Memory B cell (primary cell): Measurements from ENCODE around the gene GIMAP5.
"Not testable (repeated sequence)": the region's sequence is repeated elsewhere in the genome, so short reads cannot be mapped to it uniquely, and the experiment has no call there.

Experiments used
- ATAC-seq: fragments of 150-1000 bp; cut with Tn5 transposase; 2 replicates; pipeline ENCODE4 v1.10.0; 2021; ENCODE audit warnings: low read depth, mild to moderate bottlenecking, moderate library complexity
- DNase-seq, 2 donors: peaks; one replicate each; pipeline ENCODE4 v3.0.0; 2022; ENCODE audit warnings: low spot score in 2 of 2
- H3K27ac Mint-ChIP-seq: one replicate; pipeline ENCODE4 v1.8.0; 2022; ENCODE audit warnings: mild to moderate bottlenecking, moderate library complexity, mixed read lengths
- H3K27me3 Mint-ChIP-seq: one replicate; pipeline ENCODE4 v1.8.0; 2022; ENCODE audit warnings: mixed read lengths
- H3K36me3 Mint-ChIP-seq: one replicate; pipeline ENCODE4 v1.8.0; 2022; ENCODE audit warnings: mild to moderate bottlenecking, mixed read lengths
- H3K4me1 Mint-ChIP-seq: one replicate; pipeline ENCODE4 v1.8.0; 2022; ENCODE audit warnings: mixed read lengths
- H3K4me3 Mint-ChIP-seq: one replicate; pipeline ENCODE4 v1.8.0; 2022; ENCODE audit warnings: mild to moderate bottlenecking, moderate library complexity, mixed read lengths
- H3K9me3 Mint-ChIP-seq: one replicate; pipeline ENCODE4 v1.8.0; 2022; ENCODE audit warnings: mixed read lengths

Gene GIMAP5

GRCh38 chr7:150766334-150766709 lies 29.1 kb downstream of the GIMAP5 start:
- ATAC-seq (no peak), DNase-seq (no peak)
- Mint-ChIP-seq H3K4me3 (no peak overlapping the region), H3K27me3 (peaks cover 2% of the 10 kb centered on the region), H3K4me1 (no peaks in the 10 kb centered on the region), H3K9me3 (peaks cover 1% of the 10 kb centered on the region), H3K27ac (no peak overlapping the region), H3K36me3 (no peaks in the 10 kb centered on the region)

- Mint-ChIP-seq H3K9me3 (peaks cover 5% of the 10 kb centered on the region), H3K4me1 (no peaks in the 10 kb centered on the region), H3K27ac (no peak overlapping the region), H3K27me3 (peaks cover 2% of the 10 kb centered on the region), H3K4me3 (no peak overlapping the region), H3K36me3 (no peaks in the 10 kb centered on the region)
- DNase-seq: no peak
- ATAC-seq: no peak
Observed at GRCh38 chr7:150769768-150770167, 32.5 kb downstream of the GIMAP5 start.

- H3K36me3 Mint-ChIP-seq, H3K4me1 Mint-ChIP-seq, H3K27me3 Mint-ChIP-seq, H3K9me3 Mint-ChIP-seq, H3K4me3 Mint-ChIP-seq, ATAC-seq, H3K27ac Mint-ChIP-seq, DNase-seq: not testable (repeated sequence)
Observed at GRCh38 chr7:150774131-150774530, 36.9 kb downstream of the GIMAP5 start.

- Mint-ChIP-seq H3K36me3 (no peaks in the 10 kb centered on the region), H3K4me1 (peaks cover 4% of the 10 kb centered on the region)
Observed at GRCh38 chr7:150778014-150778737, 41.0 kb downstream of the GIMAP5 start.

GRCh38 chr7:150778738-150779301 lies 41.6 kb downstream of the GIMAP5 start:
- peak; percentile 59 to 73 for DNase-seq
- Mint-ChIP-seq H3K27me3 (peaks cover 12% of the 10 kb centered on the region), H3K27ac (no peak overlapping the region), H3K36me3 (no peaks in the 10 kb centered on the region), H3K4me3 (no peak overlapping the region), H3K9me3 (peaks cover 1% of the 10 kb centered on the region), H3K4me1 (peaks cover 4% of the 10 kb centered on the region)
- peak; percentile 69 for ATAC-seq

More at GRCh38 chr7:150778014-150778737, 41.0 kb downstream of the GIMAP5 start:
- Mint-ChIP-seq H3K9me3 (peaks cover 3% of the 10 kb centered on the region), H3K27ac (no peak overlapping the region), H3K27me3 (peaks cover 11% of the 10 kb centered on the region), H3K4me3 (no peak overlapping the region)
- ATAC-seq (peak; percentile 37), DNase-seq (no peak)

DNA sequence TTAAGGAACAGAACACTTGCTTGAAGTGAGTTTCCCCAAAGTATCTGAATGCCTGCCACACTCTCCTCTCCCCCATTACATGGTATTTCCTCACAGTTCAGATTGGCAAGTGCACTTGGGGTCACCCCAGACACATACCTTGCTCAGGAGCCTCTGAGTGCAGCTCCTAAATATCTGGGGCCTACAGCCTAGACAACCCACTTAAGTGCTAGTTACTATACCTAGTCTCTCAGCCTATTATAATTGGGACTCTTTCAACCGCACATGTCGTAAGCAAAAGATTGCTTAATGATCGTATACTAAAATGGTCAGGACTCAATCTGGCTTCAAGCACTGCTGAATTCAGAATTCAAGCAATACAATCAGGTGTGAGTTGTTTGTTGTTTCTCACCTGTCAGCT lies 43.1 kb downstream of the GIMAP5 start:
- no peaks in the 10 kb centered on the region for H3K36me3 Mint-ChIP-seq
- H3K9me3 Mint-ChIP-seq: no peaks in the 10 kb centered on the region
- DNase-seq: no peak
- H3K4me3 Mint-ChIP-seq: no peak overlapping the region
- no peak overlapping the region for H3K27ac Mint-ChIP-seq
- ATAC-seq: no peak
- peaks cover 10% of the 10 kb centered on the region for H3K27me3 Mint-ChIP-seq
- peaks cover 4% of the 10 kb centered on the region for H3K4me1 Mint-ChIP-seq

- Mint-ChIP-seq H3K4me3 (no peak overlapping the region), H3K4me1 (peaks cover 11% of the 10 kb centered on the region), H3K9me3 (no peaks in the 10 kb centered on the region), H3K27me3 (peaks cover 10% of the 10 kb centered on the region), H3K36me3 (no peaks in the 10 kb centered on the region), H3K27ac (no peak overlapping the region)
- ATAC-seq (no peak), DNase-seq (no peak)
Observed at GRCh38 chr7:150781103-150781502, 43.9 kb downstream of the GIMAP5 start.

- ATAC-seq: no peak
- no peak for DNase-seq
- Mint-ChIP-seq H3K4me3 (no peak overlapping the region), H3K36me3 (no peaks in the 10 kb centered on the region), H3K9me3 (no peaks in the 10 kb centered on the region), H3K27me3 (peaks cover 10% of the 10 kb centered on the region), H3K27ac (no peak overlapping the region), H3K4me1 (peaks cover 12% of the 10 kb centered on the region)
Observed at GRCh38 chr7:150781961-150782360, 44.7 kb downstream of the GIMAP5 start.

DNA sequence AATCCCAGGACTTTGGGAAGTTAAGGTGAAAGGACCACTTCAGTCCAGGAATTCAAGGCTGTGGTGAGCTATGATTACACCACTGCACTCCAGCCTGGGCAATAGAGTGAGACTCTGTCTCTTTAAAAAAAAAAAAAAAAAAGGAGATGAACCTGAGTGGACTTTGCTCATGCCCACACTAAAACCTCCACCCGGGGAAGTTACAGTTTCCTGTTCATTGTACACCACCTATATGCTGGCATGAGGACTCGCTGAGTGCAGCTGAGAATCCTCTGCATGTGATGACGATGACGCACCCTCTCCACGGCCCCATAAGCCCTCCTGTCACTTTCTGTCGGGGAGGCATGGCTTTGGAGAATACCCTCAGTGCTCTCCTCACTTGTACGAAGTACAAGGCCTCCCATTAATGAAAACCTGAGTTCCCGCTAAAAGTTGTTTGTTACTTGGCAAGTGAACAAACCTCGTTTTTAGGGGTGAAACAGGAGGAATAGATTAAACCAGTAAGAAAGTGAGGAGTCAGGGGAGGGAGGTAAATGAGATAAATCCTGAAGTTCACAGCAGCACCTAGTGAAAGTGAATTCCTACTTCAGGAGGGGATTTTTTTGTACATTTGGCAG lies 47.0 kb downstream of the GIMAP5 start:
- Mint-ChIP-seq H3K4me3 (no peak overlapping the region), H3K4me1 (peaks cover 15% of the 10 kb centered on the region), H3K36me3 (no peaks in the 10 kb centered on the region), H3K27me3 (peaks cover 8% of the 10 kb centered on the region), H3K27ac (no peak overlapping the region), H3K9me3 (no peaks in the 10 kb centered on the region)
- DNase-seq (no peak), ATAC-seq (no peak)

DNA sequence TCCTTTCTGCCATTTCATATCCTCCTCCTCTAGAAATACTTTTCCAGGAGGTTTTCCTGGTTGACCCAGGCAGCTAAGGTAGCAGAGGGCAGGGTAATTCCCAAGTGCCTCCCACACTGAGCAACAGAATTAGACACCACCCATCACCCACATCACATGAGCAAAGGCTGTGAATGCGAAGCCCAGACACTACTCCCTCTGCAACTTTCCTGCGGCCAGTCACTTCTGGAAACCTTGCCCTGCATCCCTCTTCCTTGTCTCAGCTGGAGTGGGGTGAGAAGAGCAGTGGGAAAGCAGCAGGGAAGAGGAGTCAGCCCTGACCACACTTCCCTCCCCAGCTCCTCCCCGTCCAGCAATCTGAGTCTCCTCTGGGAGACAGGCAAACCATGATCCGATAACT lies 47.7 kb downstream of the GIMAP5 start:
- H3K27me3 Mint-ChIP-seq: peaks cover 8% of the 10 kb centered on the region
- ATAC-seq (no peak), DNase-seq (no peak)
- H3K4me3 Mint-ChIP-seq: no peak overlapping the region
- peaks cover 15% of the 10 kb centered on the region for H3K4me1 Mint-ChIP-seq
- no peaks in the 10 kb centered on the region for H3K36me3 Mint-ChIP-seq
- no peak overlapping the region for H3K27ac Mint-ChIP-seq
- no peaks in the 10 kb centered on the region for H3K9me3 Mint-ChIP-seq

DNA sequence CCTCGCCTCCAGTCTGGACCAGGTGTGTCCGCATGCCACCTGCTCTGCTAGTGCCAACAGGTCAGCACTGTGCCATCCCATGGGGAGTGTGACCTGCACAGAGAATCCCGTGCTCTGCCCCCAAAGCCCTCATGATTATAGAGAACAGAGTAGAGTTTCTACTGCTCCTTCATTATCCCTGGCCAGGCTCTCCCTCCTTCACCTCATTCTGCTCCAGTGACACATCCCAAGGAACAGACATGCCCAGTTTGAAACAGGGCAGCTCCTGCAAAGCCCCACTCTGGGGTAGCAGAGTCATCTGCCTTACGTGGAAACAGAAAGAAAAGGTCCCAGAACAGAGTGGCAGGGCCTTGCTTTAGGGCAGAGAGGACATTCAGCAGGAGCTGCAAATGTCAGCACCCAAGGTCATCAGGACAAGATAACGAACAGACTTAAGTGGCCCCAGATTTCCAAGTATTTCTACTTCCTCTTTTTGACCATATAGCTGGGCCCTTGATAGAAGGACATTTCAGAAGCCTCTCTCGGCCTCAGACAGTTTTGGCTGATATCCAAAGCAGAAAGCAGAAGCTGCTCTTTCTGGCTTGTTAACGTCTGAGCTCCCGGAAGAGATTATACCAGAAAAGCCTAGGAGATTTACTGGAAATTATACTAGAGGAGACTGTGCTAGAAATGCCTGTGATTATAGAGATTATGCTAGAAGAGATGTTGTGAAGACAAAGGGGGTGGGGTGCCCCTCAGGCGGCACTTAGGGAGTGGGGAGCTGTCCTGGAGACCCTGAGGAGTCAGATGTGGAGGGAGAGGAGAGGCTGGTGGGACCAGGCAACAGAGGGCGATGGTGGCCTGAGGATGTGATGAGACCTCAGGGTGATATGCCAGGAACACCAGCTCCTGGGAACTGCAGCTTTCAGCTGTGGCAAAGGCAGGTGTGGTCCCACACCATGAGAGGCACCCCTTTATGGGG lies 50.4 kb downstream of the GIMAP5 start:
- Mint-ChIP-seq H3K36me3 (no peaks in the 10 kb centered on the region), H3K4me1 (peaks cover 15% of the 10 kb centered on the region), H3K9me3 (no peaks in the 10 kb centered on the region), H3K27me3 (peaks cover 7% of the 10 kb centered on the region), H3K27ac (no peak overlapping the region), H3K4me3 (no peak overlapping the region)
- DNase-seq: no peak
- ATAC-seq: peak; percentile 59

DNA sequence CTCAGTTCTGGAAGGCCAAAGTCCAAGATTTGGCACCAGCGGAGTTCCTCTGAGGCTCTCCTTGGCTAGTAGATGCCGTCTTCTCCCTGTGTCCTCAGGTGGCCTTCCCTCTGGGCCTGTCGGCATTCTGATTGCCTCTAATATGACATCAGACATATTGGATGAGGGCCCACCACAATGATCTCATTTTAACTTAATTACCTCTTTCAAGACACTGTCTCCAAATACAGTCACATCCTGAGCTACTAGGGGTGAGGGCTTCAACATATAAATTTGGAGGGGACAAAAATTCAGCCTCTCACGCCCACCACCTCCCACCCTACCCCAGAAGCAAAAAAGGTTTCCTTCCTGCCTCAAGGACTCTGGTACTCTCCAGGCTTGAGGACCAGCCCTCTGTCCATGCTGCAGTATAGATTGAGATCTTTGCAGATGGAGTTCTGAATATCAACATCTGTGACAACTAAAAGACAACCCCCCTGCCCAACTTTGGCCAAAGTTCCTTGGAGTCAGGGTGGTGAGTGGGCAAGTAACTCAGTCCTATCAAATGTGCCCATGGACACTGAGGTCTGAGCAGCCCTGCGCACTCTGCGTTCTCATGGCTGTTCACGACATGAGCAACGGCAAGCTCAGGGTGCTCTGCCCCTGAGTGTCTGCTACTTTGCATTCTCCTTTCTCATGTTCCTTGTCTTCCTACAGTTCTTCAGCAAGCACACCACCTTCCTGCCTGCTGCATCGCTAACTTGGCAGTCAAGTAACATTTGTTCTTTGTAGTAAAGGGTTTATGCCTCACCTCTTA lies 51.5 kb downstream of the GIMAP5 start:
- H3K4me1 Mint-ChIP-seq: peaks cover 15% of the 10 kb centered on the region
- H3K4me3 Mint-ChIP-seq: no peak overlapping the region
- no peak for DNase-seq
- no peak overlapping the region for H3K27ac Mint-ChIP-seq
- ATAC-seq: no peak
- no peaks in the 10 kb centered on the region for H3K36me3 Mint-ChIP-seq
- H3K27me3 Mint-ChIP-seq: peaks cover 5% of the 10 kb centered on the region
- no peaks in the 10 kb centered on the region for H3K9me3 Mint-ChIP-seq

- Mint-ChIP-seq H3K27me3 (peaks cover 5% of the 10 kb centered on the region), H3K4me1 (peaks cover 14% of the 10 kb centered on the region), H3K9me3 (no peaks in the 10 kb centered on the region), H3K4me3 (no peak overlapping the region), H3K36me3 (no peaks in the 10 kb centered on the region), H3K27ac (no peak overlapping the region)
- ATAC-seq: no peak
- no peak for DNase-seq
Observed at GRCh38 chr7:150790416-150791075, 53.3 kb downstream of the GIMAP5 start.
